Heart left ventricle (tissue), 16 donors: ENCODE measurements around the gene SGO2. TPM values are rescaled to one million over a fixed set of nuclear protein-coding genes. Genes with fewer than 3 reads are reported as not detected.

Source experiments
- ATAC-seq, 4 donors: fragments of 200-7000 bp; cut with Tn5 transposase; one replicate each; pipeline ENCODE4 v1.9.1; 2020 to 2022; ENCODE audit warnings: moderate library complexity in 4 of 4, mild to moderate bottlenecking in 3 of 4, moderate number of reproducible peaks in 1 of 4
- DNase-seq, 5 donors: peaks; one replicate each; pipeline ENCODE4 v3.0.0-alpha.2; 2020
- H3K27ac ChIP-seq, 12 donors: fragments of 200-600 bp; sonication (generic) in 4 of 12; one replicate each; pipeline versions ENCODE4 v1.5.0 to v1.8.0; 2016 to 2022; ENCODE audit warnings: mild to moderate bottlenecking in 2 of 12
- H3K27me3 ChIP-seq, 9 donors: fragments of 200-600 bp; sonication (generic) in 2 of 9; one replicate each; pipeline versions ENCODE4 v1.5.1 to v1.8.0; 2016 to 2022; ENCODE audit warnings: mild to moderate bottlenecking in 3 of 9
- H3K36me3 ChIP-seq, 9 donors: fragments of 200-600 bp; sonication (generic) in 2 of 9; one replicate each; pipeline versions ENCODE4 v1.5.0 to v1.8.0; 2018 to 2022; ENCODE audit warnings: mild to moderate bottlenecking in 2 of 9
- H3K4me1 ChIP-seq, 12 donors: fragments of 200-600 bp; sonication (generic) in 4 of 12; one replicate each; pipeline versions ENCODE4 v1.5.0 to v1.8.0; 2016 to 2022; ENCODE audit warnings: mild to moderate bottlenecking in 3 of 12
- H3K4me3 ChIP-seq, 12 donors: fragments of 200-600 bp; sonication (generic) in 4 of 12; one replicate each; pipeline versions ENCODE4 v1.5.0 to v1.8.0; 2017 to 2022; ENCODE audit warnings: mild to moderate bottlenecking in 9 of 12, moderate library complexity in 4 of 12
- H3K9me3 ChIP-seq, 12 donors: fragments of 200-600 bp; sonication (generic) in 4 of 12; one replicate each; pipeline versions ENCODE4 v1.5.0 to v1.8.0; 2016 to 2022; ENCODE audit warnings: mild to moderate bottlenecking in 1 of 12
- CTCF ChIP-seq, 12 donors: fragments of 200-600 bp; sonication (generic) in 4 of 12; IDR thresholded peaks; one replicate each; pipeline versions ENCODE4 v1.5.0 to v1.8.0; 2018 to 2022; ENCODE audit warnings: antibody characterized with exemption in 12 of 12, mild to moderate bottlenecking in 5 of 12
- POLR2A ChIP-seq, 2 donors: fragments of 450-650 bp; IDR thresholded peaks; one replicate each; pipeline ENCODE4 v1.6.1; 2017; ENCODE audit warnings: antibody characterized with exemption in 2 of 2, mild to moderate bottlenecking in 2 of 2, moderate library complexity in 2 of 2
- WGBS, 4 donors: extraction: QIAGEN DNeasy Blood & Tissue Kit in 2 of 4; methylation state at CpG; one replicate each; pipeline versions ENCODE4 v1.1.5 to v1.1.7; 2013 to 2018; 5-methylcytosine and 5-hydroxymethylcytosine counted together
- intact Hi-C, 10 donors: fragments of 100-400 bp; cut with DNase I; formaldehyde crosslinking; loops; one replicate each; pipeline versions ENCODE4 v1.11.1 to v1.14.2; 2022
- polyA plus RNA-seq, 2 donors: library from polyadenylated mRNA; stranded (reverse); fragments of 200-250 nt; gene quantifications; one replicate each; pipeline ENCODE4 v1.2.3, GENCODE V29; 2013
- total RNA-seq, 9 donors: library from RNA; depleted of rRNA in 2 of 9; stranded (reverse); fragments of >200 nt in 2 of 9; fragmentation: NEBNext Ultra II Directional in 3 of 9; extraction: Animal tissue kit (Norgen Biotek cat#: 25700) in 3 of 9; gene quantifications; one replicate each; pipeline versions ENCODE4 v1.1.0 to v1.2.4, GENCODE V29; 2016 to 2023
- donor health status: ischemic (EF 13 %, LVEDD 7.1; RV severe dilation, severe dysfunction).
- donor health status: healthy with polysubstance abuse.
- donor health status: DM: no; HTN: yes; CAD: no.
- donor health status: DM: no; HTN: no; CAD: no.
- donor health status: ischemic (EF 25% LVEDD 6.9; RV normal size, moderate dysfunction).
- donor health status: ischemic (EF 25% LVEDD 5.7; RV mildly dilated, moderate dysfunction).
- donor health status: healthy.
- donor health status: DM: yes; HTN: yes; CAD: no.
- donor health status: ischemic (EF 35%, LVEDD 5.7; RV mildly dilated, moderate dysfunction).
- donor health status: nonischemic (EF 11% LVEDD 7.7; RV severe dilation, severe dysfunction).
- donor health status: DM: yes; HTN: yes; CAD: no.
- donor health status: PGD.
- donor health status: ischemic (EF 29% LVEDD 5.4; RV normal size, mild dysfunction).
- donor health status: nonischemic (EF 23%, LVEDD 6.1; RV moderate dilation, normal function).

SGO2 gene
- total and polyA plus RNA-seq, 11 donors, result 0.27 to 5.3 (median 1.8) TPM

GRCh38 chr2:200515155-200515554, 10.9 kb upstream of the SGO2 start:
- H3K4me3 ChIP-seq, result no peak overlapping the region
- WGBS, 4 donors, result 5 to 9% (median 8%) methylated on average over 1 of the region's 1 CpG
- peaks cover 0 to 7% (median 1%) of the 10 kb centered on the region in 12 donors for H3K4me1 ChIP-seq
- no peaks in the 10 kb centered on the region for H3K27me3 ChIP-seq
- H3K9me3 ChIP-seq, result peaks cover 0 to 7% (median 0%) of the 10 kb centered on the region in 12 donors
- ATAC-seq (no peak), DNase-seq (no peak)
- TF ChIP-seq POLR2A (IDR thresholded peaks at IDR 0.05) (no peak), CTCF (IDR thresholded peaks at IDR 0.05) (no peak)
- intact Hi-C loops, result loop anchor here in 1 of 10 donors (10.0 kb wide), 1 partner anchor 1120 kb away; no protein-coding TSS in a partner anchor
- no peak overlapping the region for H3K27ac ChIP-seq
- no peaks in the 10 kb centered on the region for H3K36me3 ChIP-seq

- Histone ChIP-seq H3K36me3 (no peaks in the 10 kb centered on the region), H3K27me3 (peaks cover 0 to 8% (median 0%) of the 10 kb centered on the region in 9 donors), H3K4me1 (peaks cover 0 to 13% (median 8%) of the 10 kb centered on the region in 12 donors), H3K4me3 (no peak overlapping the region), H3K9me3 (no peaks in the 10 kb centered on the region), H3K27ac (no peak overlapping the region)
- DNase-seq (no peak), ATAC-seq (no peak)
- intact Hi-C loops, result no loop called here
- WGBS, 4 donors, result 75 to 82% (median 78%) methylated on average over 3 of the region's 3 CpGs
- no peak for TF ChIP-seq POLR2A (IDR thresholded peaks at IDR 0.05)
- no peak for TF ChIP-seq CTCF (IDR thresholded peaks at IDR 0.05)
Measured at GRCh38 chr2:200523158-200523557, 2.8 kb upstream of the SGO2 start.

- Histone ChIP-seq H3K9me3 (no peaks in the 10 kb centered on the region), H3K27ac (no peak overlapping the region), H3K36me3 (no peaks in the 10 kb centered on the region), H3K4me3 (no peak overlapping the region), H3K27me3 (peaks cover 0 to 8% (median 0%) of the 10 kb centered on the region in 9 donors), H3K4me1 (peaks cover 0 to 13% (median 8%) of the 10 kb centered on the region in 12 donors)
- TF ChIP-seq POLR2A (IDR thresholded peaks at IDR 0.05) (no peak), CTCF (IDR thresholded peaks at IDR 0.05) (no peak)
- intact Hi-C loops, result no loop called here
- DNase-seq (no peak), ATAC-seq (no peak)
- WGBS, 4 donors, result 55 to 63% (median 59%) methylated on average over 2 of the region's 2 CpGs
Measured at GRCh38 chr2:200523604-200524003, 2.4 kb upstream of the SGO2 start.

- DNase-seq (no peak), ATAC-seq (no peak)
- Histone ChIP-seq H3K9me3 (no peaks in the 10 kb centered on the region), H3K36me3 (no peaks in the 10 kb centered on the region), H3K27me3 (peaks cover 0 to 8% (median 0%) of the 10 kb centered on the region in 9 donors), H3K27ac (no peak overlapping the region), H3K4me3 (peak overlapping the region in 5 of 12 donors; percentile 74 to 95 (median 81)), H3K4me1 (peaks cover 0 to 13% (median 8%) of the 10 kb centered on the region in 12 donors)
- WGBS, 4 donors, result 85 to 91% (median 90%) methylated on average over 2 of the region's 2 CpGs
- intact Hi-C loops, result no loop called here
- TF ChIP-seq POLR2A (IDR thresholded peaks at IDR 0.05) (no peak), CTCF (IDR thresholded peaks at IDR 0.05) (no peak)
Measured at GRCh38 chr2:200525066-200525465, 941 bp upstream of the SGO2 start.
